Mesenteric fat pad (tissue), 1 donor: ENCODE data around the gene COL5A2. TPM values are rescaled to one million over a fixed set of nuclear protein-coding genes. Genes with fewer than 3 reads are reported as not detected.

Experiments used
- DNase-seq: peaks from one replicate; pipeline ENCODE4 v3.0.0-alpha.2; 2020; ENCODE audit warnings: low spot score
- long read RNA-seq: library from polyadenylated mRNA; unstranded; transcript quantifications from one replicate; pipeline ENCODE4 v2.0.0, GENCODE V29; 2020
- total RNA-seq: library from RNA; stranded (reverse); fragmentation: NEBNext Ultra II Directional; extraction: Animal tissue kit (Norgen Biotek cat#: 25700); gene quantifications from one replicate; pipeline ENCODE4 v1.2.1, GENCODE V29; 2021
- donor health status: DM: yes; HTN: yes; CAD: no.

The COL5A2 gene
- 93.4 TPM for total RNA-seq
- long read RNA-seq, partial matches to known transcripts, result 51 of 70 reads
- long read RNA-seq, other reads (novel, unspliced or antisense), result 19 of 70 reads

DNA sequence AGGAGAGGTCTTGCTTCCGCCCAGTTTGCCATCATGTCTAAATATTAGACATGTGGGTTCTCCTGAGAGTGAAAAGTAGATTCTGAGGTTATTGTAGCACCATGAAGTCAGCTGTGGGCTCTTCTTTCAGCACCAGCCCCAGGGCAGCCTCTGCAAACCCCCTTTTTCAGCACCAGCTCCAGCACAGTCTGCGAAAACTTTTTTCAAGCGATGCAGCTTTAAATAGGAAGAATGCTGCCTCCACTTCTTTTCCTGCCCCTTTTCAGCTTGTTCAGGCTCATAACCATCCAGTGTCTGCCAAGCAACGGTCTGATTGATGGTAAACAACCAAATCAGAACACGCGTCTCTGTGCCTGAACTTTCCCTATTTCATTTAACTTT is at the start of gene COL5A2:
Gene COL5A2 (minus strand): TSS at position 192 of the 381 bp plus-strand sequence. CDS start 157 bp downstream, at position 35.
- DNase-seq, result no peak

DNA sequence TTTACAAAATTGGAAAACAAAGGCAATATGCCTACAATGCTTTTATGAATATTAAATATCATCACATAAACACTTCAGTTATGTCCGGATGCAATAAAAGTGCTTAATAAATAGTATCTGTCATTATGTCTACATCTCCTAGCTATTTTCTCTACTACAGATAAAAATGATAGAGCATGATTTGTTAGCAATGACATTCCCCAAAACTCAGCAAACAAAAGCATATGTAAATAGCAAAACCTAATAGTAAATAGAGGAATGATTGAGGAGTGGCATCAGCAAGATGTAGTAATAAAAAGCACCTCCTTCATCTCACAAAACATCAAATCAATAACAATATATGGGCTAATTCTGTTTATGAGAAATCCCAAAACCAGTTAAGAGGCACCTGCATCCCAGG is 46.5 kb upstream of the COL5A2 start:
- DNase-seq, result no peak

DNA sequence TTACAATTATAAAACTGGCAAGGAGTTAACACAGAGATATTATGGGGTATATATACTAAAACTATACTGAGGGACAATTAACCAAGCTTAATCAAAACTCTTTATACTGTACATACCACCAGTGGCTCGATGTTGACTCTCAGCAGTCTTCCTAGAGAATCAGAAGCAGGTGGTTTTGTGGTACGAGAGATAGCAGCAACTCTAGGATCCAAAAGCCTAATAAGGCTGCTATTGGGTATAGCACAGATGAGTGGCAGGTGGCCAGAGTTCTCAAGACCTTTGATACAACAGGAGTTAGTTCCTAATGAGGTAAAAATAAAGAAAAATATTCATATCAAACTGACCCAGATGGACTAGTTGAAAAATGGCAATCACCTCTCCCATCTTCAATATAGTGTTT is 45.5 kb upstream of the COL5A2 start:
- DNase-seq, result no peak

DNA sequence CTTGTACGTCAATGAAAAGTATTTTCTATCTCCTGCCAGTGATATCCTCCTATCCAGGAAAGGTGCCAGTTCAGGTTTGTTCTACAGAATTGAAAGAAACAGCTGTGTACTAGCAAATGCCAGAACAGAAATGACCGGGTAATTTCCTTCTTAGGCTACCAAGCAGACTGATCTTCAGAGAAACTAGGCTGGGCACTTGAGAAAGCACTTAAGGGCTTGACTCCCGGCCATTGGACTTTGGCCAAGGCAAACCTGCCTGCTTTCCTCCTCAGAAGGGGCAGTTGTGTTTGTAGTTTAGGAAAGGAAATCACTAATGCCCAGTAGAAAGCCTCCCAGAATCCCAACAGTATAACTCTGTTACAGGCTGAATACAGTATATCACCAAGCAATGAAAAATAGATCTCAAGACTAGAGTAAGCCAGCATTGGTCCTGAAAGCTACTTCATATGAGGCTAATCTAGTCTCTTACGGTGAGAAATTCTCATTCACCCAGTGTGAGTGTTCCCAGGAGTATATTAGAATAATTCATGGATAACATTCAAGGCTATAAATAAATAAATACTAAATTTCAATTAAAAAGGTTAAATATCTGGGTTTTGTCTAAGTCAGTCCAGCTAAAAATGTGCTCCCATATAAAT is 43.0 kb upstream of the COL5A2 start:
- DNase-seq, result no peak

DNA sequence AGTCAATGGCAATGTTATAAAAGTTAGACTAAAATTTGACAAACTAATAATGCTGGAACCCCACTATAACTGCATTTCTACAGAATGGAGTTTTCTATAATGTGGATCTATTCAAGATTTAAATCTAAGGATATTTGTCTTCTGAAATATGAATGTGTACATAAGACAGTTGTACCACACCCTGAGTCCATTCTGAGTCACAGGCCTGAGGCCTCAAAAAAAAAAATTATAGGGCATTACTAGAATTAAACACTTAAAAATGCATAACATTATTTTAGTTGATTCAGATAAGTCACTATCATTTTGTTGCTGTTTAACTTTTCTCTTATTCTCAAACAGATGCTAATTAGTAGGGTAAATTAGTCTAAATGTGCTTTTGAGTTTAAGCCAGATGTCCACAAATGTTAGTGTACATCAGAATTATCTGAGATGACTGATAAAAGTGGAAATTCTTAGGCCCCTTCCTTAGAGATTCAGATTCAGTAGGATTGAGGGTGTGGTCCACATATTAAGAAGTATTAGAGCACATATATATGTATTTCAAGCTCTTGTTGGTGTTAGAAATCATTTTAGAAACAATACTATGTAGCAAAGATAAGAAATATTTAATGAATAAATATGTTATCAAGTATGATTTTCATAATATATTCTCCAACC is 42.4 kb upstream of the COL5A2 start:
- no peak for DNase-seq

- no peak for DNase-seq
These were observed 38.7 kb upstream of the COL5A2 start for GRCh38 chr2:189218236-189218635.

DNA sequence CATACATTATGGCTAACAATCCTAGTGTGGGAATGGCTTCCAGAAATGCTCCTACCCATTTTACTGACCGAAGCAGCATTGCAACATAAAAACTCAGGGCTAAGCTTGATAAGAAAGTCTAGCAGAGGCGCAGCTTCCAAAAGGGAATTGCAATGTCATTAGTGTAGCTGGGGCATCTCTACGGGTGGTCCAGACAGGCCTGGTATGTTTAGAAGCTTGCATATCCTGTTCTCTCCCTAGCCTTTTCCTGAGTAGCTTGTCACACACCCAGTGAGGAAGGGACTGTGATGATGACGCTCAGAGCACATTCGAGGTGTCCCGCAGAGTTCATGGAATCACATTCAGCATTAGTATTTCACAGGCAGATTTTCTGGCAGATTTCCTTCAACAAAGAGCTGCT is 38.0 kb upstream of the COL5A2 start:
- no peak for DNase-seq

- no peak for DNase-seq
These were observed 37.5 kb upstream of the COL5A2 start for GRCh38 chr2:189217051-189217450.

DNA sequence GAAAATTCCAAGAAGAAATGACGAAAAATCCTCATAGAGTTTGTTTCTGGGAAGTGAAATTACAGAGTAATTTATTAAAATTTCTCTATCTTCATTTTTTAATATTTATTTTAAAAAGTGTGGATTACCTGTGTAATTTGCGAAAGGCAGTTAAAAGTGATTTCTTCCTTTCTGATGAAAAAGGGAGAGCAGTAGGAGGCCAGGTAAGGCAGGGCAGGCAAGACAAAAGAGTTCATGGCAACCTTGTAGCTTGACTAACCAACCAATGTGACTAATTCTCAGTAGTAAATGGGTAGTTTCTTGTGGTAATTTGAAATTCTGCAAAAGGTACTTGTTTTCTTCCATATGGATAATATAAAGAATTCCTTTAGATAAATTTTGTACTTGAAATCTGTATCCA is 34.9 kb upstream of the COL5A2 start:
- no peak for DNase-seq

- DNase-seq, result no peak
These were observed 33.7 kb upstream of the COL5A2 start for GRCh38 chr2:189213250-189213649.

DNA sequence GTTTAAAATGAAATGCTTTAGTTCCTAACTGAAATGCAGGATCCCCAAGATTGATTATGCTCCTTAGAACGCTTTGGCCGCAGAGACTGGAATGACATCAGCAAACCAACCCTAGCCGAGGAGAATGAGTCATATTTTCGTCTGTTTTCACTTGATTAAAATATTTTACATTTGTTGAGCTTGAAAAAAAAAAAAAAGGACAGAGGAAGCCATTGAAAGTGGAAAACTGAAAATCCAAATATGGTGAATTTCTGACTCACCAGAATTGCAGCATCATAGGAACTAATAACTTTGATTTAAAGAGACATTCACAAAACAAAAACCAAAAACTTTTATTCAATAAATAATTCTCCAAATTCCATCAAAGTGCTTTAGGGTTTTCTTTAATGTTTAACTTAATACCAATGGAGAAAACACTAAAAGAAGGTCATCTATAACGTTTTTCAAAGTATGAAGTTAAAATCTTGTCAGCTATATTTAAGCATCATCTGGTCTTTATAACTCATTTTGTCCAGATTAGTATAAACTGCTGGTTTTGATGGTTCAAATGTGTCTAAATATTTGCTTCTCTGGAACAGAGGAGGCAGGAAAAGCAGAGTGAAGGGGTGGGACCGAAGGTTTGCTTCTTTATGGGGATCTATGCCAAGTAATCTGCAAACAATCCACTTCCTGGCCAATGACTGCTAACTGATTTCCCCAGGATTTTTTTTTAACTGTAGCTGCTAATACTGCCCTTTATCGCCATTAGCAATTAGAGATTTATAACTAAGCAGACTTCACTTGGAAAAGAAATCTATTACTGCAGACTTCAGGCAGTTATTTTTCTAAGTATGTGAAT is 30.9 kb upstream of the COL5A2 start:
- no peak for DNase-seq

GRCh38 chr2:189208254-189208653 is 28.7 kb upstream of the COL5A2 start:
- no peak for DNase-seq

- DNase-seq, result no peak
These were observed 24.9 kb upstream of the COL5A2 start for GRCh38 chr2:189204322-189204941.

- no peak for DNase-seq
These were observed 23.7 kb upstream of the COL5A2 start for GRCh38 chr2:189203177-189203799.

GRCh38 chr2:189199797-189200196 is 20.2 kb upstream of the COL5A2 start:
- no peak for DNase-seq

DNA sequence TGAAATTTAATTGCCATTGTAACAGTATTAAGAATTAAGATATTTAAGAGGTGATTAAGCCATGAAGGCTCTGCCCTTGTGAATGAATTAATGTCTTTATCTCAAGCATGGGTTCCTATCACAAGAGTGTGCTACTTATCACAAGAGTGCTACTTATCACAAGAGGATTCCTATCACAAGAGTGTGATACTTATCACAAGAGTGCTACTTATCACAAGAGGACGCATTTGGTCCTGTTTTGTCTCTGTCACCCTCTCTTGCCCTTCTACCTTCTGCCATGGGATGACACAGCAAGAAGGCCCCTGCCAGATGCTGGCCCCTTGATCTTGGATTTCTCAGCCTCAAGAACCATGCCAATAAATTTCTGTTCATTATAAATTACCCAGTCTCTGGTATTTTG is 13.2 kb upstream of the COL5A2 start:
- DNase-seq, result no peak

DNA sequence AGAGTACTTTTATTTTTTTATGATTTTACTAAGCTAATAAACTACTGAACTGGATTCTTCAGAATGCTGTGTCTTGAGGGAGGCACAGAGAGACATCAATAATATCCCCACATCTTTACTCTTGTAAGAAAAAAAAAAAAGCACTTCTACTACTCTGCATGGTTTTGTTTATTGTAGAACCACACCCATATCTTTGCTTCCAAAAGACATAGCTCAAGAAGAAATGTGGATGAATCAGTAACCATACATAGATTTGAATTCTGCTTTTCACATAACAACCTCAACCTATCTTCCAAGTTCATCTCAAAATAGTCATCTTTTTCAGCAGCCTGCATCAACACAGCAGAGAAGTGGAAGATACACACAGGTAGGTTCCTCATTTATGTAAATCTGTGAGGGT is 12.2 kb upstream of the COL5A2 start:
- no peak for DNase-seq

- DNase-seq, result no peak
These were observed 11.1 kb upstream of the COL5A2 start for GRCh38 chr2:189190685-189191084.

GRCh38 chr2:189188115-189188805 is 8.7 kb upstream of the COL5A2 start:
- DNase-seq, result no peak

DNA sequence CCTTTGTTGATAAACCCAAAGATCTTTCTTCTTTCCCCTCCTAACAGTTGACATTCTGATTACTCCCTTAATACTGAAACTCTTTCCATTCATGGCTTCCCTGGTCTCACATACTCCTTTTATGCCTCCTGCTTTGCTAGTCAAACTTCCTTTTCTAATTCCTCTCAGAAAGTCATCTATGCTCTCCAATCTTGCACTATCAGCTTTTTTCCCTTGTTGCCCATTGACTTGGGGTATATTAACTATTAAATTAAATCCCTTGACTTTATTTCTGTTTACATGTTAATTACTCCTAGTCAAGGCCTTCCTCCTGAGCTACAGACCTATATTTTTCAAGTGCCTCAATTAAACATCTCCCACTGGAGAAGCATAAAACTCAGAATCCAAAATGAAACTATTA is 3.6 kb upstream of the COL5A2 start:
- DNase-seq, result no peak

GRCh38 chr2:189181706-189182105 is 2.1 kb upstream of the COL5A2 start:
- DNase-seq, result no peak
